Immature natural killer cell (primary cell): Measurements from ENCODE around the gene FGD4. TPM values are rescaled to one million over a fixed set of nuclear protein-coding genes. Genes with fewer than 3 reads are reported as not detected.

ENCODE experiments used
- DNase-seq, 3 donors: peaks; one replicate each; pipeline ENCODE4 v3.0.0; 2022; ENCODE audit warnings: mixed read lengths in 1 of 3
- H3K27ac Mint-ChIP-seq, 6 donors: one replicate each; pipeline ENCODE4 v1.8.0; 2020; ENCODE audit warnings: mixed read lengths in 6 of 6, mild to moderate bottlenecking in 5 of 6, inconsistent platforms in 4 of 6, moderate library complexity in 3 of 6
- H3K27me3 Mint-ChIP-seq, 3 donors: one replicate each; pipeline ENCODE4 v1.8.0; 2020 to 2021; ENCODE audit warnings: low read depth in 3 of 3, mild to moderate bottlenecking in 3 of 3, mixed read lengths in 3 of 3, moderate library complexity in 3 of 3, inconsistent platforms in 1 of 3
- H3K36me3 Mint-ChIP-seq, 3 donors: one replicate each; pipeline ENCODE4 v1.8.0; 2020; ENCODE audit warnings: mixed read lengths in 3 of 3, inconsistent platforms in 2 of 3, mild to moderate bottlenecking in 2 of 3
- H3K4me1 Mint-ChIP-seq, 2 donors: one replicate each; pipeline ENCODE4 v1.8.0; 2020; ENCODE audit warnings: inconsistent platforms in 2 of 2, mild to moderate bottlenecking in 2 of 2, mixed read lengths in 2 of 2, moderate library complexity in 1 of 2
- H3K4me3 Mint-ChIP-seq, 5 donors: one replicate each; pipeline ENCODE4 v1.8.0; 2020; ENCODE audit warnings: mild to moderate bottlenecking in 5 of 5, mixed read lengths in 5 of 5, inconsistent platforms in 3 of 5, moderate library complexity in 3 of 5
- H3K9me3 Mint-ChIP-seq, 6 donors: one replicate each; pipeline ENCODE4 v1.8.0; 2020; ENCODE audit warnings: mild to moderate bottlenecking in 6 of 6, mixed read lengths in 6 of 6, inconsistent platforms in 4 of 6, moderate library complexity in 3 of 6
- polyA plus RNA-seq, 3 donors: library from polyadenylated mRNA; unstranded; fragments of 300-500 nt; fragmentation: Illumina TruSeq; gene quantifications; one replicate each; pipeline ENCODE4 v1.2.3, GENCODE V29; 2021

Gene FGD4
- polyA plus RNA-seq, 3 donors from 2014 or later: 0.12 to 2.3 (median 0.39) TPM

GRCh38 chr12:32390572-32391219 lies 8.7 kb upstream of the FGD4 start:
- Mint-ChIP-seq H3K4me1 (peaks cover 4 to 9% of the 10 kb centered on the region in 2 donors), H3K27ac (no peak overlapping the region), H3K4me3 (peak overlapping the region; percentile 47 to 63 (median 59)), H3K9me3 (no peaks in the 10 kb centered on the region), H3K27me3 (peaks cover 5 to 9% (median 9%) of the 10 kb centered on the region in 3 donors), H3K36me3 (no peaks in the 10 kb centered on the region)
- peak; percentile 5 to 7 (median 5) for DNase-seq

- H3K4me3 Mint-ChIP-seq: no peak overlapping the region
- no peaks in the 10 kb centered on the region for H3K36me3 Mint-ChIP-seq
- H3K4me1 Mint-ChIP-seq: peaks cover 11 to 15% of the 10 kb centered on the region in 2 donors
- no peaks in the 10 kb centered on the region for H3K9me3 Mint-ChIP-seq
- H3K27ac Mint-ChIP-seq: no peak overlapping the region
- peaks cover 6 to 12% (median 8%) of the 10 kb centered on the region in 3 donors for H3K27me3 Mint-ChIP-seq
- DNase-seq: no peak
Measured at GRCh38 chr12:32395026-32395425, 4.3 kb upstream of the FGD4 start.

GRCh38 chr12:32397696-32398095 lies 1.7 kb upstream of the FGD4 start:
- Mint-ChIP-seq H3K4me1 (peaks cover 13% of the 10 kb centered on the region in 2 donors), H3K9me3 (no peaks in the 10 kb centered on the region), H3K27me3 (peaks cover 2 to 11% (median 8%) of the 10 kb centered on the region in 3 donors), H3K4me3 (peak overlapping the region in 3 of 5 donors; percentile 44 to 54 (median 48)), H3K36me3 (no peaks in the 10 kb centered on the region), H3K27ac (no peak overlapping the region)
- no peak for DNase-seq

- DNase-seq: no peak
- Mint-ChIP-seq H3K4me3 (peak overlapping the region in 4 of 5 donors; percentile 25 to 71 (median 50)), H3K27ac (no peak overlapping the region), H3K27me3 (peaks cover 2 to 14% (median 8%) of the 10 kb centered on the region in 3 donors), H3K36me3 (no peaks in the 10 kb centered on the region), H3K4me1 (peaks cover 13% of the 10 kb centered on the region in 2 donors), H3K9me3 (no peaks in the 10 kb centered on the region)
Measured at GRCh38 chr12:32398181-32398580, 1.2 kb upstream of the FGD4 start.

GRCh38 chr12:32398816-32399369 lies 465 bp upstream of the FGD4 start:
- H3K27me3 Mint-ChIP-seq: peaks cover 2 to 14% (median 8%) of the 10 kb centered on the region in 3 donors
- peak overlapping the region; percentile 59 to 86 (median 74) for H3K4me3 Mint-ChIP-seq
- no peaks in the 10 kb centered on the region for H3K36me3 Mint-ChIP-seq
- no peak overlapping the region for H3K27ac Mint-ChIP-seq
- DNase-seq: no peak
- H3K9me3 Mint-ChIP-seq: no peaks in the 10 kb centered on the region
- H3K4me1 Mint-ChIP-seq: peaks cover 13% of the 10 kb centered on the region in 2 donors

GRCh38 chr12:32400114-32400672 lies 835 bp downstream of the FGD4 start:
- Mint-ChIP-seq H3K27ac (no peak overlapping the region), H3K4me1 (peaks cover 13% of the 10 kb centered on the region in 2 donors), H3K36me3 (no peaks in the 10 kb centered on the region), H3K27me3 (peaks cover 0 to 14% (median 8%) of the 10 kb centered on the region in 3 donors), H3K9me3 (no peaks in the 10 kb centered on the region), H3K4me3 (peak overlapping the region; percentile 54 to 82 (median 72))
- no peak for DNase-seq

- Mint-ChIP-seq H3K4me3 (peak overlapping the region in 4 of 5 donors; percentile 5 to 72 (median 58)), H3K27me3 (peaks cover 0 to 14% (median 8%) of the 10 kb centered on the region in 3 donors)
Measured at GRCh38 chr12:32400866-32401265, 1.5 kb downstream of the FGD4 start.

GRCh38 chr12:32402170-32402569 lies 2.8 kb downstream of the FGD4 start:
- Mint-ChIP-seq H3K4me1 (peaks cover 13% of the 10 kb centered on the region in 2 donors), H3K4me3 (no peak overlapping the region), H3K9me3 (no peaks in the 10 kb centered on the region), H3K36me3 (no peaks in the 10 kb centered on the region), H3K27me3 (peaks cover 0 to 14% (median 8%) of the 10 kb centered on the region in 3 donors), H3K27ac (no peak overlapping the region)
- DNase-seq: no peak

More at GRCh38 chr12:32400866-32401265, 1.5 kb downstream of the FGD4 start:
- DNase-seq: no peak
- Mint-ChIP-seq H3K4me1 (peaks cover 13% of the 10 kb centered on the region in 2 donors), H3K36me3 (no peaks in the 10 kb centered on the region), H3K27ac (no peak overlapping the region), H3K9me3 (no peaks in the 10 kb centered on the region)

- no peak for DNase-seq
- Mint-ChIP-seq H3K9me3 (no peaks in the 10 kb centered on the region), H3K36me3 (no peaks in the 10 kb centered on the region), H3K27me3 (peaks cover 0 to 12% (median 8%) of the 10 kb centered on the region in 3 donors), H3K4me1 (peaks cover 13% of the 10 kb centered on the region in 2 donors), H3K27ac (no peak overlapping the region), H3K4me3 (peak overlapping the region in 1 of 5 donors; percentile 1)
Measured at GRCh38 chr12:32402946-32403345, 3.6 kb downstream of the FGD4 start.

- no peak overlapping the region for H3K4me3 Mint-ChIP-seq
- H3K27me3 Mint-ChIP-seq: peaks cover 0 to 9% (median 0%) of the 10 kb centered on the region in 3 donors
- no peaks in the 10 kb centered on the region for H3K9me3 Mint-ChIP-seq
- H3K4me1 Mint-ChIP-seq: no peaks in the 10 kb centered on the region
- no peak for DNase-seq
- H3K27ac Mint-ChIP-seq: no peak overlapping the region
- no peaks in the 10 kb centered on the region for H3K36me3 Mint-ChIP-seq
Measured at GRCh38 chr12:32407795-32408194, 8.4 kb downstream of the FGD4 start.

GRCh38 chr12:32413412-32413811 lies 14.1 kb downstream of the FGD4 start:
- H3K27ac Mint-ChIP-seq: no peak overlapping the region
- no peak overlapping the region for H3K4me3 Mint-ChIP-seq
- no peaks in the 10 kb centered on the region for H3K36me3 Mint-ChIP-seq
- H3K4me1 Mint-ChIP-seq: no peaks in the 10 kb centered on the region
- H3K27me3 Mint-ChIP-seq: peaks cover 0 to 4% (median 4%) of the 10 kb centered on the region in 3 donors
- DNase-seq: no peak
- H3K9me3 Mint-ChIP-seq: no peaks in the 10 kb centered on the region

- Mint-ChIP-seq H3K4me1 (no peaks in the 10 kb centered on the region), H3K9me3 (no peaks in the 10 kb centered on the region), H3K27ac (no peak overlapping the region), H3K36me3 (no peaks in the 10 kb centered on the region), H3K4me3 (no peak overlapping the region), H3K27me3 (peaks cover 0 to 4% (median 0%) of the 10 kb centered on the region in 3 donors)
- DNase-seq: no peak
Measured at GRCh38 chr12:32418221-32418620, 18.9 kb downstream of the FGD4 start.

- peaks cover 0 to 4% (median 0%) of the 10 kb centered on the region in 3 donors for H3K27me3 Mint-ChIP-seq
- DNase-seq: no peak
- no peak overlapping the region for H3K4me3 Mint-ChIP-seq
- no peak overlapping the region for H3K27ac Mint-ChIP-seq
- no peaks in the 10 kb centered on the region for H3K36me3 Mint-ChIP-seq
- H3K4me1 Mint-ChIP-seq: no peaks in the 10 kb centered on the region
- H3K9me3 Mint-ChIP-seq: no peaks in the 10 kb centered on the region
Measured at GRCh38 chr12:32418903-32419519, 19.7 kb downstream of the FGD4 start.

GRCh38 chr12:32419520-32419960 lies 20.2 kb downstream of the FGD4 start:
- H3K27me3 Mint-ChIP-seq: peaks cover 0 to 4% (median under 1%) of the 10 kb centered on the region in 3 donors
- H3K27ac Mint-ChIP-seq: no peak overlapping the region
- H3K36me3 Mint-ChIP-seq: no peaks in the 10 kb centered on the region
- no peak overlapping the region for H3K4me3 Mint-ChIP-seq
- H3K9me3 Mint-ChIP-seq: no peaks in the 10 kb centered on the region
- no peak for DNase-seq
- no peaks in the 10 kb centered on the region for H3K4me1 Mint-ChIP-seq
